Measurements from ENCODE around the gene GSK3B.
"Not testable (repeated sequence)": the region's sequence is repeated elsewhere in the genome, so short reads cannot be mapped to it uniquely, and the experiment has no call there.

The GSK3B gene

DNA sequence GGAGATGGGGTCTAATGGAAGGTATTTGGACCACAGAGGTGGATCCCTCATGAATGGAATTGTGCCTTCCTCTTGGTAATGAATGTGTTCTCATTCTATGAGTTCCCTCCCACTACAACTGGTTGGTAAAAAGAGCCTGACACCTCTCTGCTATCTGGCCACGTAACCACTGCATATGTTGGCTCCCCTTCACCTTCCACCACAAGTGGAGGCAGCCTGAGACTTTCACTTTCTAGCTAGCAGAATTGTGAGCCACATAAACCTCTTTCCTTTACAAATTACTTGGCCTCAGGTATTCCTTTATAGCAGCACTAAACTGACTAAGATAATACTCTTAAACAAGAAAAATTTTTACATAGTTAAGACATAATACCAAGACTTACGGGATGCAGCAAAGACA lies 157.0 kb downstream of the GSK3B start:
- no peak for DNase-seq (ENCODE audit: low read depth)

DNA sequence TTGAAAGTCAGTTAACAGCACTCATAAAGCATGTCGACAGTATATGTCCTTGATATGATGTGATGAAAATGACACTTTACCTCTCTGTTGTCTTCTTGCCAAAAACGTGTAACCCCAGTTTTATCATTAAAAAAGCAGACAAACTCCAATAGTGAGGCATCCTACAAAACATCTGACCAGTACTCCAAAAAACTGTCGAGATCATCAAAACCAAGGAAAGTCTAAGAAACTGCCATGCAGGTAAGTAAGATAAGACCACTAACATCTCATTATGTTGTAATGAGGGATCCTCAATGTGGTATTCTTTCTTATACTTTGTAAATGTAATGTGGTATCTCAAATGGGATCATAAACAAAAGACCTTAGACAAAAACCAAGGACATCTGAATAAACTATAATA lies 160.0 kb downstream of the GSK3B start:
- DNase-seq (ENCODE audit: low read depth), result no peak

DNA sequence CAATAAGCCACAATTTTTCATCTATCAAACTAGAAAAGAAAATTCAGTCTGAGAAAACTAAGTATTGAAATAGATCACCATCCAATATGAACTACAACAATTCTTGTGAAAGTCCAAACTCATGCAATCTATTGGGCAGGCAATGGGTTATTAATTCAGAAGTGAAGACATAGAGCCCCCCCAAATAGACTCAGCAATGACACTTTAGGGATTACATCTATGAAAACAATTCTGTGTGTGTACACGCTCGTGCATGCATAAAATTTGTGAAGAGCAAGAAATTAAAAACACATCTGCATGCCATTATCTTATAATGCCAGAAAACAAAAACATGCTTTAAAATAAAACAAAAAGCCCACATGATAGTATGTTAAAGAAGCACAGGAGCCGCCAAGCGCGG lies 161.0 kb downstream of the GSK3B start:
- DNase-seq (ENCODE audit: low read depth), result no peak

DNA sequence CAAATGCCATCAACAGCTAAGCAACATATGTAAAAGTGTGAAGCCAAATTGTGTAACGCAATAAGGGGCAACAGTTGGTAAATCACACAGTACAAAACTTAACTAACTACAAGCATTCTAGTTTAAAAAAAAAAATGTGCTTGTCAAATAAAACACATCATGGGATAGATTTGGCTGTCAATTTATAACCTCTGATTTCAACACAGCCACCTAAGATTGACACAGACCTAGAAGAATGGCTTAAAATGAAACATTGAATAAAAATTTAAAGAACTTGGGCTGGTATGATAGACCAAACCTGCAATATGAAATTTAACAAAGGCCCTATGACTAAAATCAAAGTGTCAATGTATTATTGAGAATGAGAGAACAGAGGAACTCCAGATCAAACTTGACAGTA lies 164.0 kb downstream of the GSK3B start:
- no peak for DNase-seq (ENCODE audit: low read depth)

DNA sequence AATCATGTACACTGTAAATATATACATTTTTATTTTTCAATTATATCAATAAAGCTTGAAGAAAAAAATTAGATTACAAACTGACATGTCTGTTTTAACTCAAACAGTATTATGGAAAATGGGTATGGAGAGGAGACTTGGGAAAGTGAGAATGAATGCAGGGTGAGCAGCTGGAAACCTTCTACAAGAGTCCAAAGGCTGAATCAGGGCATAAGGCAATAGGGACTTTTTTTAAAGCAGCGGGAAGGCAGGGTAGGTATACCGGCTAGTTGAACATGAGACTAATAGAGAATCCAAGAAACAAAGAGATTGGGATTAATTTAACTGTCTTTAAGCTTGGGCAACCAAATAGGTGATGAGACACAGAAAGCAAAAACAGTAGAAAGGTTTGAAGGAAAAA lies 167.1 kb downstream of the GSK3B start:
- no peak for DNase-seq (ENCODE audit: low read depth)

DNA sequence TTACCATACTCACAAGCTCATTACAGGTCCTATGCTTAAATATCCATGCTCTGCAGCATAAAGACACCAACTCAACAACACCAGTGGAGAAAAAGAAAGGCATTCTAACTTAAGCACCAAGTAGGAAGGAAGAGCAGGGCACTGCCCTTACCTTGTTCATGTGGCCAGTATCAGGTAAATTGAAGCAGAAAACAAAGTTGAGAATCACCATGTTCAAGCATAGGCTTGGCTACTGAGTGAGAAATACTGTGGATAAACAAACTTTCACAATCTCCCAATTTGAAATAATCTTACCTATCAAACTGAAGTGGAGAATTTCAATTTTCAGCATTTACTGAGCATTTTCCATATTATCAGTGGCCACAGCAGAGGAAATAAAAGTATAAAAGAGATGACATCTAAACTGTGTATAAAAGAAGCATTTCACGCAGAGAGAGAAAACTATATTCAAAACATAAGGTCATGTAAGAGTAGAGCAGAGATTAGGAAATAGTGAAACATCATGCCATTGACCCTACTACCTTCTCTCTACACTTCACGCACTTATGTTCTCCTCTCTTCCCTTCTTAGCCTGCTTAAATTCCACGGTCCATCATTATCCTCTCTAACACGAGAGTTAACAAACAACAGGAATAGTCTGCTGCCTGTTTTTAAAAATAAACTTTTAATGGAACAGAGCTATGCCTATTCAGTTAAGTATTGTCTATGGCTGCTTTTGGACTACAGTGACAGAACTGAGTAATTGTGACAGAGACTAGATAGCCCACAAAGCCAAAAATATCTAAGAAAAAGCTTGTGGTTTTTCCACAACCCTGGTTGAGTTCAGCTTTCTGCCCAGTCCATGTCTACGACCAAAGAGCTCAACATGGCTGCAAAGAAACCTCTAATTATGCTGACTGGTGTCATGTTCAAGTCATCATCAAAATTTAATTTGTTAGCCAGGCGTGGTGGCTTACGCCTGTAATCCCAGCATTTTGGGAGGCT lies 169.8 kb downstream of the GSK3B start:
- no peak for DNase-seq (ENCODE audit: low read depth)

DNA sequence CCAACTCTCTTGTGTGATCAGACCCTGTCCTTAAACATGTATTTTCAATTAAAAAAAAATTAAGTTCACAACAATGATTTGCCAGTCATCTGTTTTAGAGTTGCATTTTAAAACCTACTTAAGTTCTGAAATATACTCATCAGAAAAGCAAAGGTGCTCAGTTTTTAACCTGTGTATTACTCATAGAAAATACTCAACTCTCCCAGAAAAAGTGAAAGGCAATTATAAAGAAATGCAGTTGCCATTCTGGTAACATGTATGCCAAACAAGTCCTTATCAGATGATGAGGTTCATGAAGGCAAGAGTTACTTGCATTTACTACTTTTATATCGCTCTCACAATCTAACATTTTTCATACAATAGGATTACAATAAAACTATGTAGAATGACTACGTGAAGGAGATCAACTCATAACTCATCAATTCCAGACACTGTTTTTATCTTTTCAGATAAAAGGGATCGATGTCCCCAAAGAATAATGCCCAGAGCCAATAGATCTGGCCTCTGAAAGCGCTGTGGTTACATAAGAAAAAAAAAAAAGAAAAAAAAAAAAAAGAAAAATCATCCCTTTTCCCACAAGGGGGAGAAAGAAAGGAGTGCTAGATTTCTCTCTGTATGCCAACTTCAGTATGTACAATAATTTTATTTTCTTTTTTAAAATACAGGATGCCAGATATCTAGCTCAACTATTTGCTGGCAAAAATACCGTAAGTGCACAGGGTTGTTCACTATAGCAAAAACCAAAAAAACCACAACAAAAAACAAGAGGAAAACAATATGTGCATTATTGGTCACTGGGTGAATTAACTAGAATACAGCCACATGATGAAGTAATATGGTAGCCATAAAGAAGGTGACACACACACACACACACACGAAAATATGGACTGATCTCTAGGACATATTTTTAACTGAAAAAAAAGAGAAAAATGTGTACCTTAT lies 175.0 kb downstream of the GSK3B start:
- DNase-seq (ENCODE audit: low read depth), result no peak

DNA sequence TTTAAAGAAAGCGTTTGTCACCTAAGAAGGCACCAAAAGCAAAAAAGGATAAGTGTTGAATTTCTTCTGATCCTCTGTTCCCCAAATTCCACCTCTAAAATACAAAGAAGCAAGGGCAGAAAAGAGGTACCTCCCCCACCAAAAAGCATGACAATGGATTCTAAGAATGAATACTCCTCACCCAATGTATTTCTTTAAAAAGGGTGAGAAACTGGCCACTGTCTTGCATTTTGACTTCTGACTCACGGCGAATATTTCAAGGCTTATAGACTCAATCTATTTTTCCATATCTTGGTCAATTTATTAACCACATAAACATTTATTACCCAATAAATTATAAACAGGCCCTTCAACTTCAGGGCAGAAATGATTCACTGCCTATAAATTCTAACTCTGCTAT lies 181.2 kb downstream of the GSK3B start:
- no peak for DNase-seq (ENCODE audit: low read depth)

DNA sequence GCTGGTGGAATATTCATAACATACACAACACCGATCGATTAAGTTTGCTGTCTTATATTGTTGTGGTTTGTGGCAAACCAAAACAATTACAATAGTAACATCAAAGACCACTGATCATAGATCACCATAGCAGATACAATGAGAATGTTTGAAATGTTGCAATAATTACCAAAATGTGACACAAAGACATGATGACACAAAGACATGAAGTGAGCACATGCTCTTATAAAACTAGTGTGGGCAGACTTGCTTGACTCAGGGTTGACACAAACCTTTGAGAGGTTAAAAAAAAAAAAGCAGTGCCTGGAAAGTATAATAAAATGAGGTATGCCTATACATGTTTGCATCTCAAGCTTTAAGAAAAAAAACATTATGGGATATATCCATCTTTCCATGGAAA lies 182.0 kb downstream of the GSK3B start:
- no peak for DNase-seq (ENCODE audit: low read depth)

DNA sequence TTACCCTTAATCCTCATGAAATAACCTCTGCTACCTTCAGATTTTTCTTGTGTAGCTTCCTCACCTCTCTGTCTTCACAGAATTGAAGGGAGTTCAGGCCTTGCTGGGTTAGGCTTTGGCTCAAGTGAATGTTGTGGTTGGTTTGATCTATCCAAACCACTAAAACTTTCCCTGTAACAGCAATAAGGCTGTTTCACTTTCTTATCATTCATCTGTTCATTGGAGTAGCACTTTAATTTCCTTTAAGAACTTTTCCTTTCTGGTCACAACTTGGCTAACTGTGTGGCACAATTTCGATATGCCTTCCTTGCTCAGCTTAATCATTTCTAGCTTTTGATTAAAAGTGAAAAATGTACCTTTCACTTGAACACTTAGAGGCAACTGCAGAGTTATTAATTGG lies 182.5 kb downstream of the GSK3B start:
- DNase-seq (ENCODE audit: low read depth), result no peak

DNA sequence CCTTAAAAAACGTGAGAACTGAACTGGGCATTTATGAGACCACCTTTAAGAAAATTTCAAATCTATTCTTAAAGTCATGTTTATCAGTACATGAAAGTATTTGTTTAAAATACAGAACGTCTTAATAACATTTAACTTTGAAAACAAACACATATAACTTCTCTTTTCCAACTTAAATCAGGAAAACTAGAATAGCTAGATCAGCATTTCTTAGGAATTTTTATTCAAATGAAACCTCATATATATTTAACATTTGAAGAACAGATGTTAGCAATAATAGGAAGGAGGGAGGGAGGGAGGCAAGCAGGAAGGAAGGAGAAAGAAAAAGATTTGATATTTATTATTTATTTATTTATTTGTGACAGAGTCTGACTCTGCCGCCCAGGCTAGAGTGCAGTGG lies 192.2 kb downstream of the GSK3B start:
- no peak for DNase-seq (ENCODE audit: low read depth)

DNA sequence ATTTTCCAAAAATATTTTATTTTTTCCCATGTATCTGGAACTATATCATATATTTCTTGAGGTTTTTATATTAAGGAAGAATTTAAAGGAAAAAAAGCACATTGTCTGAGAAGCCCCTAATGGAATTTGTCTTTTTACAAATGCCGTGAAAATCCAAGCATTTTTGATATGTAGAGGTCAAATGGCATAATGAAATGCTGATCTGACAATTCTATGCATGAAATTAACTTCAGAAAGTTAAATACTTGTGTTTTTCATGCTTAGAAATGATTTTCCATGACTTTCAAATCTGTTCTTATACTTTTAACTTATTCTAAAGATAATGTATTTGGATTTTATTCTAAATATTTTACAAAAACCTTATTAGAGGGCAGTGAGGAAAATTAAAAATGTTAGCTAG lies 193.1 kb downstream of the GSK3B start:
- DNase-seq (ENCODE audit: low read depth), result no peak

DNA sequence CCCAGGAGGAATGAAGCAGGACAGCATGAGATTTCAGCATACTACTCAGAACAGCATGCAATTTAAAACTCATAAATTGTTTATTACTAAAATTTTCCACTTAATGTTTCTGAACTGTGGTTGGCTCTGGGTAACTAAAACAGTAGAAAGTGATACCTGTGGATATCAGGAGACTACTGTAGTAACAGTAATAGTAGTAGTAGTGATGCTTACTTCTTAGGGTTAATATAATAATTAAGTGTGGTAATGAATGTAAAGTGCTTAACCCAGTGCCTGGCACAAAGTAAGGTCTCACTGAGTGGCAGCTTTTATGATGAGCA lies 195.1 kb downstream of the GSK3B start:
- no peak for DNase-seq (ENCODE audit: low read depth)

DNA sequence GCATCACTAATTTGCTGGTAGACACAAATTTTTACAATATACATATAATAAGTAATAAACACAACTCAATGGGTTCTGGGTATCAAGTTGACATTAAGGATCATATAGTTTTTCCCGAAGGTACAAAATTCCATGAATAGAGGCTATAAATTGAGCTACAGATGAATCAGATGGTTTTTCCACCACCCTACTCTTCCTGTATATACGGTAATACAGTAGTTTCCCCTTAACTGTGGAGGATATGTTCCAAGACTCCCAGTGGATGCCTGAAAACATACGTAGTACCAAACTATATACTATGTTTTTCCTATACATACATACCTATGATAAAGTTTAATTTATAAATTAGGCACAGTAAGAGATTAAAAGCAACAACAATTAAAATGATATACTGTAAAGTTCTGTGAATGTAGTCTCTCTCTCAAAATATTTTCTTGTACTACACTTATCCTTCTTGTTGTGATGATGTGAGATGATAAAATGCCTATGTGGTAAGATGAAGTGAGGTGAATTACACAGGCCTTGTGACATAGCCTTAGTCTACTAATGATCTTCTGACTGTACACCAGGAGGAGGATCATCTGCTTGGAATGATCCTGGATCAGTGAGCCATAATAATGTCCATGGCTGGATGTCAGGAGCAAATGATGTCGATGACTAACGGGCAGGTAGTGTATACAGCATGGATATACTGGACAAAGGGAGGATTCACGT lies 195.6 kb downstream of the GSK3B start:
- no peak for DNase-seq (ENCODE audit: low read depth)

DNA sequence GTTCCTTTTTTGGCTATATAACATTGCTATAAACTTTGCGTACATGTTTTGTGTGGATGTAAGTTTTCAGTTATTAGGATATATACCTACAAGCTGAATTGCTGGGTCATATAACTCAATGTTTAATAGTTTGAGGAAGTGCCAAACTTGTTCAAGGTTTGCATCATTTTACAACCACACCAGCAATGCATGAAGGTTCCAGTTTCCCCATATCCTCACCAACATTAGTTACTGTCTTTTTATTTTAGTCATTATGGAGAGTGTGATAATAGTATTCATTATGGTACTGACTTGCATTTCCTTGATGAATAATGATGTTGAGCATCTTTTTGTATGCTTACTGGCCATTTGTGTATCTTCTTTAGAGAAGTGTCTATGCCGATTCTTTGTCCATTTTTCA lies 200.1 kb downstream of the GSK3B start:
- DNase-seq (ENCODE audit: low read depth), result no peak

DNA sequence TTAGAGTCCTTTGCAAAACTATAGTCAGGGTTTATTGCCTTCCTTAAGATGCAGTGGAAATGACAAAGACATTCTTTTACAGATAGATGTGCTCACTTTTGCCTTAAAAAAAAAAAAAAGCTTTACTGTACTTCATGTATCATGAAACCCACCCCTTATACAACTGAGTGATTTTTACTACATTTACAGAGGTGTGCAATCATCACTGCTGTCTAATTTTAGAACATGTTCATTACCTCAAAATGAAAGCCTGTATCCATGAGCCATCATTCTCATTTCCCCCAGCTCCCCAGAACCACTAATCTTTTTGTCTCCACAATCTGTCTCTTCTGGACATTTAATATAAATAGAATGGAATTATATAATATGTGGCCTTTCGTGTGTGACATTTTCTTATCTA lies 200.5 kb downstream of the GSK3B start:
- DNase-seq (ENCODE audit: low read depth), result no peak

DNA sequence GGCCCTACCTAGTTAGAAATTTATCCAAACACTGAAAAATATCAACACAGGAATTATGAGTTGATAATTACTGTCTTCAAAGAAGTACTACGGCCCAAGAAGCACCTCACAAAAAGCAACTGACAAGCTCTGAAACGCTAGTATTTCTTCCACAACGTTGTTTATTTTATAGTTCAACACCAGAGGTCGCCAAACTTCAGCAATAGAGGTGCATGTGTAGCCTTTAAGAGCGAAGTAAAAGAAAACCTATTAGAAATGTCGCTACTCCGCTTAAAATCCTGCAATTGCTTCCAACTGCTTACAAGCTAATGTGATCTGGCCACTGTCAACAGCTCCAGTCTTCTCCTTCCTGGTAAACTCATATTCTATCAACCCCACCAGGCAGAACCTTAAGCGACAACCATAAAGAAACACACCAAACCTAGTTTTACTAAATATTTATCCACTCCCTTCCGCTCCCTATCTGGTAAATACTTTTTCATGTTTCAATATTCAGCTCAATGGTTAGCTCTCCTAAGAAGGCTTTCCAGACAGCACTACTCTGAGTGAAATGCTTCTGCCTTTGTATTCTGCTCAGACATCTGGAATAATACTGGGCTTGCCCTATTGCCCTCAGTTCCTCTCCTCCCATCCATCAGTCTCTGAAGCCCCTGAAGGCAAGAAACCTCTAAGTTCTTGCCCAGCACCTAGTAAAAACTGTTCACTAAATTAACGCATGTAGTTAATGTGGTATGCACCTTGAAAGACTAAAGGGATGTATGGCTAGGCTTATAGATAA lies 202.1 kb downstream of the GSK3B start:
- DNase-seq (ENCODE audit: low read depth), result no peak

DNA sequence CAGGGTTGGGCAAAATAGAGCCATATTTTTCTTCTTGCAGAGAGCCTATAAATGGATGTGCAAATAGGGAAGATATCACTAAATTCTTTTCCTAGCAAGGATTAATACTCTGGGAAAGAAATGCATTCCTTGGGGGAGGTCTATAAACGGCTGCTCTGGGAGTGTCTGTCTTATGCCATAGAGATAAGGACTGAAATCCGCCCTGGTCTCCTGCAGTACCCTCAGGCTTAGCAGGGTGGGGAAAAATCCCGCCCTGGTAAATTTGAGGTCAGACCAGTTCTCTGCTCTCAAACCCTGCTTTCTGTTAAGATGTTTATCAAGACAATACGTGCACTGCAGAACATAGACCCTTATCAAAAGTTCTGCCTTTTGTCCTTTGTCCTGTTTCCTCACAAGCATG lies 205.6 kb downstream of the GSK3B start:
- not testable (repeated sequence) for DNase-seq (ENCODE audit: low read depth)

DNA sequence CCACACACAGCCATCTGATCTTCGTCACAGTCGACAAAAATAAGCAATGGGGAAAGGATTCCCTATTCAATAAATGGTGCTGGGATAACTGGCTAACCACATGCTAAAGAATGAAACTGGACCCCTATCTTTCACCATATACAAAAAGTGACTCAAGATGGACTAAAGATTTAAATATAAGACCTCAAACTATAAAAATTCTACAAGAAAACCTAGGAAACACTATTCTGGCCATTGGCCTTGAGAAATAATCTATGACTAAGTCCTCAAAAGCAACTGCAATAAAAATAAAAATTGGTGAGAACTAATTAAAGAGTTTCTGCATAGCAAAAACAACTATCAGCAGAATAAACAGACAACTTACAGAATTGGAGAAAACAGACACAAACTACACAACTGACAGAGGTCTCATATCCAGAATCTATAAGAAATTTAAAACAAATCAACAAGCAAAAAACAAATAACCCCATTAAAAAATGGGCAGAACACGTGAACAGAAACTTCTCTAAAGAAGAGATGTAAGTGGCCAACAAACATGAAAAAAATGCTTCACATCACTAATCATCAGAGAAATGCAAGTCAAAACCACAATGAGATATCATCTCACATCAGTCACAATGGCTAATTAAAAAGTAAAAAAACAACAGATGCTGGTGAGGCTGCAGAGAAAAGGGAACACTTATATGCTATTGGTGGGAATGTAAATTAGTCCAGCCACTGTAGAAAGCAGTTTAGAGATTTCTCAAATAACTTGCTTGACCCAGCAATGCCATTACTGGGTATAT lies 208.3 kb downstream of the GSK3B start:
- DNase-seq (ENCODE audit: low read depth), result no peak

DNA sequence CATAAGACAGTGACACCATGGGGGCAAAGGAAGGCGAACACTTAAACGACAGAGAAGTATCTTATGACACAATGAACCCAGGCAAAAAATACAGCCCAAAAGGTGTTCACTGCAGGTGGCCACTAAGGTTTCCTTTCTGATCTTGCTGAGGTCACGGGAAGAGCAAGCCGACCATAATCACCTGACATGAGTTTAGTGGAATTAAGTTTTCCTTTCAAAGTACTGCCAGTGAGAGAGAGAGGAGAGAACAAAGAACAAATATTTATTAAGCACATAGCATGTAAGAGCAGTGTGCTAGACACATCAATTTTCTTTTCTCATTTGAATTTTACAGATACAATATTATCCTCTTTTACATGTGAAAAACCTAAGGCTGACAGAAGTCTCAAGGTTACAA lies 210.1 kb downstream of the GSK3B start:
- DNase-seq (ENCODE audit: low read depth), result no peak
